Heart left ventricle (tissue), 16 donors: Measurements from ENCODE around the gene CX3CL1. TPM values are rescaled to one million over a fixed set of nuclear protein-coding genes. Genes with fewer than 3 reads are reported as not detected.

Experiments
- ATAC-seq, 4 donors: fragments of 200-7000 bp; cut with Tn5 transposase; one replicate each; pipeline ENCODE4 v1.9.1; 2020 to 2022; ENCODE audit warnings: moderate library complexity in 4 of 4, mild to moderate bottlenecking in 3 of 4, moderate number of reproducible peaks in 1 of 4
- DNase-seq, 5 donors: peaks; one replicate each; pipeline ENCODE4 v3.0.0-alpha.2; 2020
- H3K27ac ChIP-seq, 12 donors: fragments of 200-600 bp; sonication (generic) in 4 of 12; one replicate each; pipeline versions ENCODE4 v1.5.0 to v1.8.0; 2016 to 2022; ENCODE audit warnings: mild to moderate bottlenecking in 2 of 12
- H3K27me3 ChIP-seq, 9 donors: fragments of 200-600 bp; sonication (generic) in 2 of 9; one replicate each; pipeline versions ENCODE4 v1.5.1 to v1.8.0; 2016 to 2022; ENCODE audit warnings: mild to moderate bottlenecking in 3 of 9
- H3K36me3 ChIP-seq, 9 donors: fragments of 200-600 bp; sonication (generic) in 2 of 9; one replicate each; pipeline versions ENCODE4 v1.5.0 to v1.8.0; 2018 to 2022; ENCODE audit warnings: mild to moderate bottlenecking in 2 of 9
- H3K4me1 ChIP-seq, 12 donors: fragments of 200-600 bp; sonication (generic) in 4 of 12; one replicate each; pipeline versions ENCODE4 v1.5.0 to v1.8.0; 2016 to 2022; ENCODE audit warnings: mild to moderate bottlenecking in 3 of 12
- H3K4me3 ChIP-seq, 12 donors: fragments of 200-600 bp; sonication (generic) in 4 of 12; one replicate each; pipeline versions ENCODE4 v1.5.0 to v1.8.0; 2017 to 2022; ENCODE audit warnings: mild to moderate bottlenecking in 9 of 12, moderate library complexity in 4 of 12
- H3K9me3 ChIP-seq, 12 donors: fragments of 200-600 bp; sonication (generic) in 4 of 12; one replicate each; pipeline versions ENCODE4 v1.5.0 to v1.8.0; 2016 to 2022; ENCODE audit warnings: mild to moderate bottlenecking in 1 of 12
- CTCF ChIP-seq, 12 donors: fragments of 200-600 bp; sonication (generic) in 4 of 12; IDR thresholded peaks; one replicate each; pipeline versions ENCODE4 v1.5.0 to v1.8.0; 2018 to 2022; ENCODE audit warnings: antibody characterized with exemption in 12 of 12, mild to moderate bottlenecking in 5 of 12
- POLR2A ChIP-seq, 2 donors: fragments of 450-650 bp; IDR thresholded peaks; one replicate each; pipeline ENCODE4 v1.6.1; 2017; ENCODE audit warnings: antibody characterized with exemption in 2 of 2, mild to moderate bottlenecking in 2 of 2, moderate library complexity in 2 of 2
- WGBS, 4 donors: extraction: QIAGEN DNeasy Blood & Tissue Kit in 2 of 4; methylation state at CpG; one replicate each; pipeline versions ENCODE4 v1.1.5 to v1.1.7; 2013 to 2018; 5-methylcytosine and 5-hydroxymethylcytosine counted together
- intact Hi-C, 10 donors: fragments of 100-400 bp; cut with DNase I; formaldehyde crosslinking; loops; one replicate each; pipeline versions ENCODE4 v1.11.1 to v1.14.2; 2022
- polyA plus RNA-seq, 2 donors: library from polyadenylated mRNA; stranded (reverse); fragments of 200-250 nt; gene quantifications; one replicate each; pipeline ENCODE4 v1.2.3, GENCODE V29; 2013
- total RNA-seq, 9 donors: library from RNA; depleted of rRNA in 2 of 9; stranded (reverse); fragments of >200 nt in 2 of 9; fragmentation: NEBNext Ultra II Directional in 3 of 9; extraction: Animal tissue kit (Norgen Biotek cat#: 25700) in 3 of 9; gene quantifications; one replicate each; pipeline versions ENCODE4 v1.1.0 to v1.2.4, GENCODE V29; 2016 to 2023
- donor health status: ischemic (EF 13 %, LVEDD 7.1; RV severe dilation, severe dysfunction).
- donor health status: healthy with polysubstance abuse.
- donor health status: DM: no; HTN: yes; CAD: no.
- donor health status: DM: no; HTN: no; CAD: no.
- donor health status: ischemic (EF 25% LVEDD 6.9; RV normal size, moderate dysfunction).
- donor health status: ischemic (EF 25% LVEDD 5.7; RV mildly dilated, moderate dysfunction).
- donor health status: healthy.
- donor health status: DM: yes; HTN: yes; CAD: no.
- donor health status: ischemic (EF 35%, LVEDD 5.7; RV mildly dilated, moderate dysfunction).
- donor health status: nonischemic (EF 11% LVEDD 7.7; RV severe dilation, severe dysfunction).
- donor health status: DM: yes; HTN: yes; CAD: no.
- donor health status: PGD.
- donor health status: ischemic (EF 29% LVEDD 5.4; RV normal size, mild dysfunction).
- donor health status: nonischemic (EF 23%, LVEDD 6.1; RV moderate dilation, normal function).

CX3CL1 gene
- total and polyA plus RNA-seq, 11 donors: 8.3 to 59.5 (median 15.4) TPM

DNA sequence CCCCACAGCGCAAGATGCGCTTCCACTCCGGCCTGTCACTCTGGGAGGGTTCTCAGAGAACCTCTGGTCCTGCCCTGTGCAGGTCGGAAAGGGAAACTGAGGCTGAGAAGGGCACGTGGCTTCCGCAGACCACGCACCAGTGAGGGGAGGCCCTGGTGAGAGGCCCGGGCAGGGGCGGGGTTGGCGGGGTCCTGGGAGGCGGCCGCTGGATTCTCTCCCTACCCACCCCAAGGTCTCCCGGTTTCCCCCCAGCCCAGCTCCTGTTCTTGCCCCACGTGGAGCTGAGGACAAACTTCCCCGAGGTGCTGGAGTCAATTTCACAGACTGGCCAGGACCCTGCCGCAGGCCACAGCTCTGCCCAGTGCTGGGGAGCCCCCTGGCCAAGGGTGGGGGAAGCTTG, 43.8 kb downstream of the CX3CL1 start:
- no peak for TF ChIP-seq CTCF (IDR thresholded peaks at IDR 0.05)
- Histone ChIP-seq H3K9me3 (no peaks in the 10 kb centered on the region), H3K4me1 (peaks cover 6 to 37% (median 24%) of the 10 kb centered on the region in 12 donors), H3K4me3 (no peak overlapping the region), H3K27ac (peak overlapping the region in 5 of 12 donors; percentile 54 to 77 (median 68)), H3K36me3 (no peaks in the 10 kb centered on the region), H3K27me3 (no peaks in the 10 kb centered on the region)
- 89 to 100% (median 92%) methylated on average over 5 to 16 of the region's 16 CpGs for WGBS, 4 donors
- ATAC-seq: peak in 1 of 4 donors; percentile 5
- no peak for DNase-seq
- intact Hi-C loops: loop anchor here in 8 of 10 donors (2.0 to 10.0 kb wide), 6 partner anchors 44 to 331 kb away; partner anchors contain the start of genes CX3CL1 (in 3 of the 8) and ARL2BP (in 2 of the 8)

DNA sequence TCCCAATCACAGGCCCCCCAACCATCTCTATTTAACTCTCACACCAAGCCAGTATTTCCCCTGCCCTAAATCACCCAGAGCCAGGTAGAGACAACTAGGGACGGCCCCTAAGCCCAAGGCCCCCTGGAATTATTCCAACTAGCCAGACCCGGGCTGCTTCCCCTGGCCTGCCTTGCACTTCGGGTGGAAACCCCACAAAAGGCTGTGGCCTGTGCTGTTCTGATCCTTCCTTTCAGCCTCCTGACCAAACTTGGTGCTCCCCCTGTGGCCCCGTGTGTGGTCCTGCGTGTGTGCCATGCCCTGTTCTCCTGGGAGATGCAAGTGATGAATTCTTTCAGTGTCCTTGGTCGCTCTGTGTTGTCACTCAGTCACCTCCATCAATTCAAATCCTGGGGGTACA, 47.2 kb downstream of the CX3CL1 start:
- DNase-seq (no peak), ATAC-seq (no peak)
- Histone ChIP-seq H3K36me3 (no peaks in the 10 kb centered on the region), H3K4me3 (no peak overlapping the region), H3K27ac (no peak overlapping the region), H3K4me1 (peaks cover 6 to 56% (median 35%) of the 10 kb centered on the region in 12 donors), H3K9me3 (no peaks in the 10 kb centered on the region), H3K27me3 (no peaks in the 10 kb centered on the region)
- TF ChIP-seq POLR2A (IDR thresholded peaks at IDR 0.05) (no peak), CTCF (IDR thresholded peaks at IDR 0.05) (no peak)
- WGBS, 4 donors: 77 to 85% (median 80%) methylated on average over 6 of the region's 6 CpGs
- intact Hi-C loops: loop anchor here in 8 of 10 donors (1.0 to 10.0 kb wide), 7 partner anchors 47 to 335 kb away; partner anchors contain the start of genes CX3CL1 (in 3 of the 8) and ARL2BP (in 2 of the 8)

DNA sequence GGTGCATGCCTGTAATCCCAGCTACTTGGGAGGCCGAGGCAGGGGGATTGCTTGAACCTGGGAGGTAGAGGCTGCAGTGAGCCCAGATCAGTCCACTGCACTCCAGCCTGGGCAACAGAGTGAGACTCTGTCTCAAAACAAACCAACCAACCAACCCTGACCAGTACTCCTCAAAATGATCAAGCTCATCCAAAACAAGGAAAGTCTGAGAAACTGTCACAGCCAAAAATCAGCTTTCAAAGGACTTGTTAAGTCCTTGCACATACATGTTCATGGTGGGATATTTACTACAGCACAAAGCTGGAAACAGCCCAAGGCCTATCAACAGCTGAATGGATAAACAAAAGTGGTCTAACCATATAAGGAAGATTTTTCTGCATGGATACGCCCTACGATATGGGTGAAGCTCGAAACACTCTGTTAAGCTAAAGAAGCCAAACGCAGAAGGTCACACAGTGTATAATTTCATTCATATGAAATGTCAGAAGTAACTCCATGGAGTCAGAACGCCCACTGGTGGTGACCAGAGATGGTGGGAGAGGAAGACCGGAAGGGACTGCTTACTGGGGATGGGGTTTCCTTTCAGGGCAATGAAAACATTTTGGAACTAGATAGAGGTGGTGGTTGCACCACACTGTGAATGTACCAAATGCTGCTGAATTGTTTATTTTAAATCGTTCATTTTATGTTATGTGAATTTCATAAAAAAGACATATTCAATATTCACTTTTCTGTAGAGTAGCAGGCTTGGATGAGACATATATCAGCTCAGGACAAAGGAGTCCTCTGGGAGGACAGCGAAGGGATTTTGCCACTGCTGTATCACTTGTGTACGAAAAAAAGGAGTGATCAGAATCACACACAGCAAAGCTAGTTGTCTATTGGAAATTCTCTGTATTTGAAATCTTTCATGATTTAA, 50.0 kb downstream of the CX3CL1 start:
- no peaks in the 10 kb centered on the region for H3K27me3 ChIP-seq
- peak in 3 of 4 donors; percentile 29 to 60 (median 46) for ATAC-seq
- intact Hi-C loops: loop anchor here in 3 of 10 donors (5.0 to 10.0 kb wide), 3 partner anchors 95 to 337 kb away; no protein-coding TSS in a partner anchor
- H3K9me3 ChIP-seq: no peaks in the 10 kb centered on the region
- H3K4me1 ChIP-seq: peaks cover 4 to 52% (median 33%) of the 10 kb centered on the region in 12 donors
- peak in 3 of 5 donors; percentile 43 to 59 (median 46) for DNase-seq
- H3K27ac ChIP-seq: peak overlapping the region in 1 of 12 donors; percentile 39
- H3K36me3 ChIP-seq: peaks cover 0 to 12% (median 3%) of the 10 kb centered on the region in 9 donors
- 26 to 46% (median 36%) methylated on average over 10 of the region's 10 CpGs for WGBS, 4 donors
- TF ChIP-seq POLR2A (IDR thresholded peaks at IDR 0.05) (no peak), CTCF (IDR thresholded peaks at IDR 0.05) (peak; percentile 48 to 80 (median 62))
- H3K4me3 ChIP-seq: no peak overlapping the region

DNA sequence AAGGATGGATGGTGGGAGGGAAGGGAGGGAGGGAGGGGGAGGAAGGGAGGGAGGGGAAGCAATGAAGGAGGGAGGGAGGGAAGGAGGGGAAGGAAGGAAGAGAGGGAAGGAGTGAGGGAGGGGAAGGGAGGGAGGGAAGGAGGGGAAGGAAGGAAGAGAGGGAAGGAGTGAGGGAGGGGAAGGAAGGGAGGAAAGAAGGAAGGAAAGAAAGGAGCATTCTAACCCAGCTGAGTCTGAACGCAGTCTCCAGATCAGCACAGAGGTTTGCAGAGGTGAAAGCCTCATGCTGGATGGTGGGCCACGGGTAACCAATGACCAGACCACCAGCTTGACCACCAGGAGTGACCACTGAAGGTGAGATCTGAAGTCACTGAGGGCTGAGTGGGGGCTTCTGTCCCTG, 50.9 kb downstream of the CX3CL1 start:
- TF ChIP-seq POLR2A (IDR thresholded peaks at IDR 0.05) (no peak), CTCF (IDR thresholded peaks at IDR 0.05) (no peak)
- 65 to 81% (median 73%) methylated on average over 2 of the region's 2 CpGs for WGBS, 4 donors
- no peak overlapping the region for H3K27ac ChIP-seq
- DNase-seq (no peak), ATAC-seq (no peak)
- intact Hi-C loops: loop anchor here in 3 of 10 donors (5.0 to 10.0 kb wide), 3 partner anchors 94 to 338 kb away; no protein-coding TSS in a partner anchor
- H3K4me1 ChIP-seq: peaks cover 0 to 44% (median 28%) of the 10 kb centered on the region in 12 donors
- no peak overlapping the region for H3K4me3 ChIP-seq
- H3K9me3 ChIP-seq: no peaks in the 10 kb centered on the region
- no peaks in the 10 kb centered on the region for H3K27me3 ChIP-seq
- peaks cover 0 to 17% (median 12%) of the 10 kb centered on the region in 9 donors for H3K36me3 ChIP-seq
